ENCODE measurements around the gene BLVRA. TPM values are rescaled to one million over a fixed set of nuclear protein-coding genes. Genes with fewer than 3 reads are reported as not detected.
"Not testable (repeated sequence)": the region's sequence is repeated elsewhere in the genome, so short reads cannot be mapped to it uniquely, and the experiment has no call there.

Gene BLVRA
- total RNA-seq, 1 donor from 2014 or later = 39.9 TPM

GRCh38 chr7:43768887-43769272, 10.4 kb downstream of the BLVRA start:
- Mint-ChIP-seq H3K9me3 (no peaks in the 10 kb centered on the region), H3K4me1 (peaks cover 16% of the 10 kb centered on the region), H3K27me3 (no peaks in the 10 kb centered on the region), H3K27ac (no peak overlapping the region), H3K36me3 (ENCODE audit: low read depth) (peaks cover 27% of the 10 kb centered on the region), H3K4me3 (no peak overlapping the region)
- DNase-seq = no peak
- intact Hi-C loops (cut with micrococcal nuclease) = no loop called here

- Mint-ChIP-seq H3K9me3 (no peaks in the 10 kb centered on the region), H3K27ac (no peak overlapping the region), H3K27me3 (no peaks in the 10 kb centered on the region), H3K36me3 (ENCODE audit: low read depth) (peaks cover 26% of the 10 kb centered on the region), H3K4me1 (peaks cover 12% of the 10 kb centered on the region), H3K4me3 (no peak overlapping the region)
- no peak for DNase-seq
- intact Hi-C loops (cut with micrococcal nuclease) = no loop called here
Measured at GRCh38 chr7:43769281-43769680, 10.8 kb downstream of the BLVRA start.

GRCh38 chr7:43769791-43770465, 11.4 kb downstream of the BLVRA start:
- intact Hi-C loops (cut with micrococcal nuclease) = no loop called here
- no peak overlapping the region for H3K27ac Mint-ChIP-seq

GRCh38 chr7:43771128-43771527, 12.6 kb downstream of the BLVRA start:
- peaks cover 7% of the 10 kb centered on the region for H3K4me1 Mint-ChIP-seq
- no peak overlapping the region for H3K27ac Mint-ChIP-seq
- no peaks in the 10 kb centered on the region for H3K9me3 Mint-ChIP-seq
- intact Hi-C loops (cut with micrococcal nuclease) = no loop called here
- DNase-seq = no peak
- H3K27me3 Mint-ChIP-seq = no peaks in the 10 kb centered on the region
- peaks cover 24% of the 10 kb centered on the region for H3K36me3 Mint-ChIP-seq (ENCODE audit: low read depth)
- no peak overlapping the region for H3K4me3 Mint-ChIP-seq

More at GRCh38 chr7:43769791-43770465, 11.4 kb downstream of the BLVRA start:
- Mint-ChIP-seq H3K4me3 (no peak overlapping the region), H3K36me3 (ENCODE audit: low read depth) (peaks cover 24% of the 10 kb centered on the region), H3K4me1 (peaks cover 7% of the 10 kb centered on the region), H3K9me3 (no peaks in the 10 kb centered on the region), H3K27me3 (no peaks in the 10 kb centered on the region)
- DNase-seq = no peak

- no peak for DNase-seq
- no peak overlapping the region for H3K27ac Mint-ChIP-seq
- intact Hi-C loops (cut with micrococcal nuclease) = no loop called here
Measured at GRCh38 chr7:43771573-43771972, 13.1 kb downstream of the BLVRA start.

GRCh38 chr7:43773268-43773667, 14.8 kb downstream of the BLVRA start:
- H3K9me3 Mint-ChIP-seq; H3K27ac Mint-ChIP-seq; intact Hi-C loops (cut with micrococcal nuclease); DNase-seq; H3K27me3 Mint-ChIP-seq; H3K4me1 Mint-ChIP-seq; H3K4me3 Mint-ChIP-seq: not testable (repeated sequence)
- H3K36me3 Mint-ChIP-seq (ENCODE audit: low read depth) = peaks cover 30% of the 10 kb centered on the region

More at GRCh38 chr7:43771573-43771972, 13.1 kb downstream of the BLVRA start:
- Mint-ChIP-seq H3K9me3 (peaks cover 4% of the 10 kb centered on the region), H3K4me3 (no peak overlapping the region), H3K27me3 (no peaks in the 10 kb centered on the region), H3K36me3 (ENCODE audit: low read depth) (peaks cover 24% of the 10 kb centered on the region), H3K4me1 (peaks cover 7% of the 10 kb centered on the region)

GRCh38 chr7:43775255-43775654, 16.8 kb downstream of the BLVRA start:
- H3K4me3 Mint-ChIP-seq; H3K4me1 Mint-ChIP-seq; H3K27me3 Mint-ChIP-seq; DNase-seq; intact Hi-C loops (cut with micrococcal nuclease); H3K9me3 Mint-ChIP-seq; H3K27ac Mint-ChIP-seq: not testable (repeated sequence)
- peaks cover 36% of the 10 kb centered on the region for H3K36me3 Mint-ChIP-seq (ENCODE audit: low read depth)

GRCh38 chr7:43778293-43779044, 20.0 kb downstream of the BLVRA start:
- H3K4me3 Mint-ChIP-seq; H3K9me3 Mint-ChIP-seq; DNase-seq; H3K4me1 Mint-ChIP-seq; H3K27ac Mint-ChIP-seq; intact Hi-C loops (cut with micrococcal nuclease); H3K27me3 Mint-ChIP-seq: not testable (repeated sequence)
- peaks cover 19% of the 10 kb centered on the region for H3K36me3 Mint-ChIP-seq (ENCODE audit: low read depth)

GRCh38 chr7:43779045-43779812, 20.7 kb downstream of the BLVRA start:
- H3K27ac Mint-ChIP-seq = no peak overlapping the region
- H3K4me3 Mint-ChIP-seq = no peak overlapping the region
- no peaks in the 10 kb centered on the region for H3K27me3 Mint-ChIP-seq
- intact Hi-C loops (cut with micrococcal nuclease) = no loop called here
- no peak for DNase-seq
- peaks cover 17% of the 10 kb centered on the region for H3K36me3 Mint-ChIP-seq (ENCODE audit: low read depth)
- peaks cover 6% of the 10 kb centered on the region for H3K4me1 Mint-ChIP-seq
- peaks cover 4% of the 10 kb centered on the region for H3K9me3 Mint-ChIP-seq

GRCh38 chr7:43781726-43782607, 23.5 kb downstream of the BLVRA start:
- Mint-ChIP-seq H3K4me3 (no peak overlapping the region), H3K36me3 (ENCODE audit: low read depth) (peaks cover 20% of the 10 kb centered on the region), H3K9me3 (no peaks in the 10 kb centered on the region), H3K27me3 (no peaks in the 10 kb centered on the region), H3K27ac (no peak overlapping the region), H3K4me1 (peaks cover 12% of the 10 kb centered on the region)
- intact Hi-C loops (cut with micrococcal nuclease) = no loop called here
- no peak for DNase-seq

GRCh38 chr7:43782768-43783555, 24.5 kb downstream of the BLVRA start:
- intact Hi-C loops (cut with micrococcal nuclease) = no loop called here
- Mint-ChIP-seq H3K9me3 (no peaks in the 10 kb centered on the region), H3K27me3 (no peaks in the 10 kb centered on the region), H3K27ac (no peak overlapping the region), H3K4me1 (peaks cover 12% of the 10 kb centered on the region), H3K4me3 (no peak overlapping the region), H3K36me3 (ENCODE audit: low read depth) (peaks cover 19% of the 10 kb centered on the region)
- no peak for DNase-seq

- Mint-ChIP-seq H3K4me3 (no peak overlapping the region), H3K27ac (no peak overlapping the region), H3K9me3 (no peaks in the 10 kb centered on the region), H3K36me3 (ENCODE audit: low read depth) (peaks cover 18% of the 10 kb centered on the region), H3K27me3 (no peaks in the 10 kb centered on the region), H3K4me1 (peaks cover 12% of the 10 kb centered on the region)
- intact Hi-C loops (cut with micrococcal nuclease) = no loop called here
- no peak for DNase-seq
Measured at GRCh38 chr7:43784030-43784584, 25.6 kb downstream of the BLVRA start.

Measured in activated CD4-positive, alpha-beta T cell treated with anti-CD3 and anti-CD28 coated beads, Interleukin-2, amount 10 ng/mL, durations not matched to agents 24 days and 14 days (primary cell).